Subcutaneous abdominal adipose tissue (tissue), 5 donors: ENCODE data around the gene SYT8.

Source experiments
- H3K27ac ChIP-seq: one replicate; pipeline ENCODE4 v1.7.0; 2013; ENCODE audit warnings: low read depth, mild to moderate bottlenecking, inconsistent platforms, low read length, moderate library complexity
- H3K27me3 ChIP-seq, 5 donors: one replicate each; pipeline ENCODE4 v1.7.0; 2013; ENCODE audit warnings: low read length in 5 of 5, inconsistent platforms in 1 of 5; ENCODE audit not compliant: control insufficient read depth in 5 of 5, insufficient read depth in 4 of 5
- H3K36me3 ChIP-seq, 5 donors: one replicate each; pipeline ENCODE4 v1.7.0; 2013; ENCODE audit warnings: low read length in 5 of 5; ENCODE audit not compliant: control insufficient read depth in 5 of 5, insufficient read depth in 5 of 5
- H3K4me1 ChIP-seq, 5 donors: one replicate each; pipeline ENCODE4 v1.7.0; 2013; ENCODE audit warnings: low read length in 5 of 5, mild to moderate bottlenecking in 3 of 5, moderate library complexity in 1 of 5; ENCODE audit not compliant: control insufficient read depth in 5 of 5, insufficient read depth in 5 of 5
- H3K4me3 ChIP-seq, 5 donors: one replicate each; pipeline ENCODE4 v1.7.0; 2013; ENCODE audit warnings: low read length in 5 of 5, low read depth in 1 of 5
- H3K9ac ChIP-seq, 5 donors: one replicate each; pipeline ENCODE4 v1.7.0; 2013; ENCODE audit warnings: low read length in 5 of 5, mild to moderate bottlenecking in 4 of 5, moderate library complexity in 3 of 5
- H3K9me3 ChIP-seq, 5 donors: one replicate each; pipeline ENCODE4 v1.7.0; 2013; ENCODE audit warnings: low read length in 5 of 5; ENCODE audit not compliant: control insufficient read depth in 5 of 5
- donor health status: healthy.
- donor health status: healthy.
- donor health status: healthy.
- donor health status: healthy.
- donor health status: healthy.

Gene SYT8

DNA sequence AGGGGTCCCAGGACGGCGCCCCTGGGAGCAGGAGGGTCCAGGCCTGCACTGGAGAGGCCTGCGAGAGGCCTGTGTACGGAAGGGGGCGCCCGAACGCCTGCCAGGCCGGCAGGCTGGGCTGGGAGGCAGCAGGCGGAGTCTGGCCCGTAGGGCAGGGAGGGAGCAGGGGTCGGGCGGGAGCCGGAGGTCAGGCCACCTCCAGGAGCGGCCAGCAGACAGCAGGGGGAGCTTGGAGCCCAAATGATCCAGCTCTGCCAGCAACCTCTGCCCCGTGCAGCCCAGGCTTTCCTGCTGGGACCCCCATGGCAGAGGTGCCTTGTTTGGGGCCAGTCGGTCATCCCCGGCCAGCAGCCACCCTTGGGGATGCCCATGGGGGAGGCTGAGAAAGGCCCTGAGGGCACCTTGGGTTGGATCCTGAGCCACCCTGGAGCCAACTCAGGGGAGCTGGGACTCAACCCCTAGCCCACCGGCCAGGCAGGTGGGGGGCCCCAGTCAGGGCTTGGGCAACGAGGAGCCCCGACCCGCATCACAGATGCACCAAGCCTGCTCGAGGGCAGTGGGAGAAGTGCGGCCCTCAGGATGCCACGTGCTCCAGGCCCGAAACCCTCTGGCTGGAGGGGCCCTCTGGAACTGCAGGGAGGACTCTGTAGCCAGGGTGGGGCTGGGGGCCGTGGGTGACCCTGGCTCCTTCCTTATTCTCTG lies 9.6 kb upstream of the SYT8 start:
- Histone ChIP-seq H3K36me3 (no peaks in the 10 kb centered on the region), H3K4me1 (peaks cover 0 to 8% (median 0%) of the 10 kb centered on the region in 5 donors), H3K9me3 (no peaks in the 10 kb centered on the region), H3K9ac (no peak overlapping the region), H3K27me3 (peaks cover 10 to 33% (median 11%) of the 10 kb centered on the region in 5 donors), H3K4me3 (no peak overlapping the region), H3K27ac (no peak overlapping the region)

GRCh38 chr11:1825785-1826451 lies 8.9 kb upstream of the SYT8 start:
- peaks cover 11 to 38% (median 13%) of the 10 kb centered on the region in 5 donors for H3K27me3 ChIP-seq
- H3K9ac ChIP-seq: no peak overlapping the region
- peaks cover 0 to 8% (median 0%) of the 10 kb centered on the region in 5 donors for H3K4me1 ChIP-seq

DNA sequence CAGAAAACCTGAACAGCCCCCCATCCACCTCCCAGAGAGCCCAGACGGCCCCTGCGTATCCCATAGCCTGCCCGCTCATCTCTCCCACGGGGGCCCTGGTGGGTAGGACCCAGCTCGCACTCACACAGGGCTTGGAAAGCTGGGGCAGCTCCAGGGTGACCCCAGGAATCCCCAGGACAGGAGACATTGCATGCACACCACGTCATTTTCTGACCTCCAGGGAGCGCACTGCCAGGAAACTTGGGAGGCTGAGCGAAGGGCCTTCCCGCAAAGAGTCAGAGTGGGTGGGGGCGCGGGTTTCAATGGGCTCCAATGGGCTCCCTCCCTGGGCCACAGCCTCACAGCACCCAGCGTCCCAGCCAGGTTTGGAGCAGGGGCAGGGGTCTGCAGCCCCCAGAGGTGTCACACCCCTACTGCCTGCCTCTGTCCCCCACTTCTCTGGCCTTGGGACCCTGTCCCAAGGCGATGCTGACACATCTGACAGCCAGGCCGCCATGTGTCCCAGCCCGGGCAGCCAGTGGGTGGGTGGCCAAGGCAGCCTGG lies 8.2 kb upstream of the SYT8 start:
- H3K9me3 ChIP-seq: no peaks in the 10 kb centered on the region
- H3K36me3 ChIP-seq: no peaks in the 10 kb centered on the region
- H3K9ac ChIP-seq: no peak overlapping the region
- peaks cover 0 to 8% (median 0%) of the 10 kb centered on the region in 5 donors for H3K4me1 ChIP-seq
- H3K4me3 ChIP-seq: no peak overlapping the region
- no peak overlapping the region for H3K27ac ChIP-seq
- peaks cover 11 to 43% (median 16%) of the 10 kb centered on the region in 5 donors for H3K27me3 ChIP-seq

More at GRCh38 chr11:1825785-1826451, 8.9 kb upstream of the SYT8 start:
- Histone ChIP-seq H3K9me3 (no peaks in the 10 kb centered on the region), H3K36me3 (no peaks in the 10 kb centered on the region), H3K4me3 (no peak overlapping the region), H3K27ac (no peak overlapping the region)

- Histone ChIP-seq H3K36me3 (no peaks in the 10 kb centered on the region), H3K27me3 (peaks cover 13 to 47% (median 21%) of the 10 kb centered on the region in 5 donors), H3K9me3 (no peaks in the 10 kb centered on the region), H3K4me3 (no peak overlapping the region), H3K4me1 (peaks cover 0 to 10% (median 0%) of the 10 kb centered on the region in 5 donors), H3K9ac (no peak overlapping the region), H3K27ac (no peak overlapping the region)
Measured at GRCh38 chr11:1827095-1827813, 7.5 kb upstream of the SYT8 start.

- Histone ChIP-seq H3K9me3 (no peaks in the 10 kb centered on the region), H3K27me3 (peaks cover 13 to 47% (median 22%) of the 10 kb centered on the region in 5 donors), H3K4me1 (peaks cover 0 to 16% (median 0%) of the 10 kb centered on the region in 5 donors), H3K9ac (no peak overlapping the region), H3K27ac (no peak overlapping the region), H3K36me3 (no peaks in the 10 kb centered on the region), H3K4me3 (no peak overlapping the region)
Measured at GRCh38 chr11:1827931-1828330, 6.9 kb upstream of the SYT8 start.

DNA sequence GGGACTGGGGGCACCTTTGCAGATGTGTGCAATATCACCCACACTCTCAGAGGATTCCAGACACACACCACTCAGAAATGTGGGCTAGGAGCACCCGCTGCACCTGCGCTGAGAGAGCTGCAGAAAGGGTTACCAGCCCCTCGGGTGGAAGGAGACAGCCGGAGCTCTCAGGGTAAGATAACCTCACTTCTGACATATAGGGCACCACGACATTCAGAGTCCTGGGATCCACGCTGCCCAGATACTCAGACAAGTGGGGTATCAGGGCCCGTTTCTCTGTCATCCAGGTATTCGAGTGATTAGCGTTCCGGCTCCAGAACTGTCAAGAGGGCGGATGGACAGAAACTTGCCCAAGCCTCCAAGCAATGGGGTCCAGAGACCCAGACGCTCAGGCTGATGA lies 6.2 kb upstream of the SYT8 start:
- peaks cover 0 to 16% (median 0%) of the 10 kb centered on the region in 5 donors for H3K4me1 ChIP-seq
- no peak overlapping the region for H3K27ac ChIP-seq
- H3K36me3 ChIP-seq: no peaks in the 10 kb centered on the region
- no peak overlapping the region for H3K9ac ChIP-seq
- H3K4me3 ChIP-seq: no peak overlapping the region
- no peaks in the 10 kb centered on the region for H3K9me3 ChIP-seq
- peaks cover 14 to 47% (median 25%) of the 10 kb centered on the region in 5 donors for H3K27me3 ChIP-seq

DNA sequence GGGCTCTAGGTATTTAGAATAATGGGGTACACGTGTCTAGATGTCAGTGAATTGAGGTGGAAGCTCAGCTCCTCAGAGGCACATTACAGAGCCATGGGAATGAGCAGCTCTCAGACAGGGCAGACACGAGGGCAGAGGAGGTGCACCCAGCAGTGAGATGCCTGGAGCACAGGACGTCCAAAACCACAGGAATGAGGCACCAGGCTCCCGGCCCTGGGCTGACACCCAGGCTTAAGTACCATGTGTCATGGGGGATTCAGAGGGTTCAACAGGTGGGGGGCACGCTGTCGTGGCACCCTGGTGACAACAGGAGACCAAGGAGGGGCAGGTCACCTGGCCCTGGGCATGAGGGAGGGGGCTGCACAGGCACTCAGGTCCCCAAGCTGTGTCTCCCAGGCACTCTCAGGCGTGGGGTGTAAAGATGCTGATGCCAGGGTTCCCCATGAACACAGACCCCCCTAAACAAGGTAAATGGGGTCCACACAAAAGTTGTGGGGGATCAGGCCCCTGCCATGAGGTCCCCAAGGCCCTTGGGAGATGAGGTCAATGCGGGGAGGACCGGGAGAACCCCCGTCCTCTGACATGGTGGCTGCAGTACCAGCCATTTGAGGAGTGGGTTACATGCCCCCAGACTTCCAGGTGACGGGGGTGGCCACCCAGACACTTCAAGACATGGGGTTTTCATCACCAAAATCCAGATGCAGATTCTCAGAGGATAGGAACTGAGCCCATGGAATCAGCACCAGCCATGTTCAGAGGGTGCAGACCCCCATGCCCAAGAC lies 5.6 kb upstream of the SYT8 start:
- H3K9me3 ChIP-seq: no peaks in the 10 kb centered on the region
- H3K4me1 ChIP-seq: peaks cover 0 to 16% (median 0%) of the 10 kb centered on the region in 5 donors
- no peak overlapping the region for H3K9ac ChIP-seq
- no peak overlapping the region for H3K27ac ChIP-seq
- peaks cover 14 to 49% (median 27%) of the 10 kb centered on the region in 5 donors for H3K27me3 ChIP-seq
- H3K4me3 ChIP-seq: no peak overlapping the region
- no peaks in the 10 kb centered on the region for H3K36me3 ChIP-seq

DNA sequence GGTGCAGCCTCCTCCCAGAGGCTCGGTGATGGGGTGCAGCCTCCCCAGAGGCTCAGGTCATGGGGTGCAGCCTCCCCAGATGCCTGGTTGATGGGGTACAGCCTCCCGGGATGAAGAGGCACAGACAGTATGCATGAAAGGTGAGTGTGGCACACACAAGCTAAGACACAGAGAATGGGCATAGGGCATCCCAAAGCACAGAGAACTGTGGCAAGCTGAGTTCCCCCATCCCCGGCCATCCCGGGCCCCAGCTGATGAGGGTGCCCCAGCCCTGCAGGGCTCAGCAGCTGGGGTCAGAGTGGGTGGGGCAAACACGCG lies 4.8 kb upstream of the SYT8 start:
- H3K36me3 ChIP-seq: no peaks in the 10 kb centered on the region
- H3K9ac ChIP-seq: no peak overlapping the region
- peaks cover 14 to 51% (median 26%) of the 10 kb centered on the region in 5 donors for H3K27me3 ChIP-seq
- peaks cover 0 to 16% (median 0%) of the 10 kb centered on the region in 5 donors for H3K4me1 ChIP-seq
- no peaks in the 10 kb centered on the region for H3K9me3 ChIP-seq
- no peak overlapping the region for H3K4me3 ChIP-seq
- H3K27ac ChIP-seq: no peak overlapping the region

GRCh38 chr11:1830322-1831223 lies 4.2 kb upstream of the SYT8 start:
- no peaks in the 10 kb centered on the region for H3K36me3 ChIP-seq
- peaks cover 14 to 48% (median 26%) of the 10 kb centered on the region in 5 donors for H3K27me3 ChIP-seq
- no peak overlapping the region for H3K4me3 ChIP-seq
- H3K27ac ChIP-seq: no peak overlapping the region
- peaks cover 0 to 16% (median 0%) of the 10 kb centered on the region in 5 donors for H3K4me1 ChIP-seq
- H3K9ac ChIP-seq: no peak overlapping the region
- H3K9me3 ChIP-seq: no peaks in the 10 kb centered on the region
